Measurements from ENCODE around the gene SLC5A9. TPM values are rescaled to one million over a fixed set of nuclear protein-coding genes. Genes with fewer than 3 reads are reported as not detected.

Gene SLC5A9
- total and polyA plus RNA-seq, 2 experiments from 2014 or later = 0.10 TPM

GRCh38 chr1:48246727-48247126 lies 24.2 kb downstream of the SLC5A9 start:
- H3K9me3 Mint-ChIP-seq = no peaks in the 10 kb centered on the region
- H3K79me2 ChIP-seq (replicated peaks; ENCODE audit: insufficient read depth) = no peaks in the 10 kb centered on the region
- H3K4me3 Mint-ChIP-seq = no peak overlapping the region
- no peaks in the 10 kb centered on the region for H3F3A ChIP-seq (replicated peaks; ENCODE audit: low read depth)
- no peak for ATAC-seq
- H3K4me1 Mint-ChIP-seq = peaks cover 8% of the 10 kb centered on the region
- H3K27ac Mint-ChIP-seq = no peak overlapping the region
- H3K27ac ChIP-seq (ENCODE audit: low read depth) = no peak overlapping the region
- H3K4me2 ChIP-seq = no peak overlapping the region
- H3K27me3 ChIP-seq (ENCODE audit: insufficient read depth) = no peaks in the 10 kb centered on the region
- no peak for TF ChIP-seq ZNF462 (CRISPR knock-in tag; IDR thresholded peaks at IDR 0.05)
- no peak for TF ChIP-seq EZH2 (IDR thresholded peaks at IDR 0.05; ENCODE audit: low read depth, unreplicated experiment)
- TF ChIP-seq REST (IDR thresholded peaks at IDR 0.05; ENCODE audit: unreplicated experiment) = no peak
- no peak for TF ChIP-seq NANOG (IDR thresholded peaks at IDR 0.05; ENCODE audit: borderline replicate concordance)
- TF ChIP-seq ZNF331 (CRISPR knock-in tag; IDR thresholded peaks at IDR 0.05; ENCODE audit: low read depth) = no peak
- no peak for TF ChIP-seq JUNB (IDR thresholded peaks at IDR 0.05; ENCODE audit: unreplicated experiment)
- no peak for TF ChIP-seq POLR2AphosphoS5 (IDR thresholded peaks at IDR 0.05; ENCODE audit: low read depth)
- TF ChIP-seq ETS1 (IDR thresholded peaks at IDR 0.05) = no peak
- no peak for TF ChIP-seq CREB1 (CRISPR knock-in tag; IDR thresholded peaks at IDR 0.05; ENCODE audit: low read depth)
- TF ChIP-seq EZH2phosphoT487 (IDR thresholded peaks at IDR 0.05; ENCODE audit: unreplicated experiment) = no peak
- no peak for TF ChIP-seq ZNF114 (CRISPR knock-in tag; IDR thresholded peaks at IDR 0.05)
- TF ChIP-seq CTCF (conservative IDR thresholded peaks at IDR 0.05; ENCODE audit: low read depth in 2 of 2) = no peak
- TF ChIP-seq STAT1 (IDR thresholded peaks at IDR 0.05; ENCODE audit: unreplicated experiment) = no peak
- no peak overlapping the region for H2AFZ ChIP-seq
- DNase-seq (ENCODE audit: low spot score) = no peak
- no peak overlapping the region for H3K4me3 ChIP-seq
- peaks cover 2% of the 10 kb centered on the region for H3K27me3 Mint-ChIP-seq (ENCODE audit: insufficient read depth, low read depth, poor library complexity)
- H3K9me2 ChIP-seq (ENCODE audit: insufficient read depth) = no peaks in the 10 kb centered on the region
- no peaks in the 10 kb centered on the region for H3K4me1 ChIP-seq (ENCODE audit: insufficient read depth)
- no peaks in the 10 kb centered on the region for H3K36me3 Mint-ChIP-seq (ENCODE audit: low read depth)
- no peaks in the 10 kb centered on the region for H3K36me3 ChIP-seq (ENCODE audit: insufficient read depth)
- H4K20me1 ChIP-seq (replicated peaks; ENCODE audit: insufficient read depth) = no peaks in the 10 kb centered on the region

Measured in GM23338 (cell line).